WTC11 (cell line): Measurements from ENCODE around the gene CTXND2. TPM values are rescaled to one million over a fixed set of nuclear protein-coding genes. Genes with fewer than 3 reads are reported as not detected.

Experiments
- ATAC-seq: fragments of 200-7000 bp; cut with Tn5 transposase; 2 replicates; pipeline ENCODE4 v1.10.0; 2021; ENCODE audit warnings: mild to moderate bottlenecking, moderate library complexity
- CTCF ChIA-PET: fragments of 300-600 bp; sonication (Branson Sonifier 250); formaldehyde crosslinking; loops from one replicate; lab custom pipeline; 2021; ENCODE audit warnings: antibody characterized with exemption; lab: Charles Lee
- POLR2A ChIA-PET: fragments of 350-600 bp; sonication (Branson Sonifier 250); formaldehyde crosslinking; loops from one replicate; lab custom pipeline; 2021; ENCODE audit warnings: antibody characterized with exemption; lab: Charles Lee
- DNase-seq: peaks from one replicate; pipeline ENCODE4 v3.0.0; 2021; ENCODE audit warnings: low spot score
- H3K27ac Mint-ChIP-seq: 2 replicates; pipeline ENCODE4 v1.8.0; 2021; ENCODE audit warnings: mixed read lengths
- H3K27me3 Mint-ChIP-seq: 2 replicates; pipeline ENCODE4 v1.8.0; 2021; ENCODE audit warnings: low read depth, mild to moderate bottlenecking, moderate library complexity, mixed read lengths
- H3K36me3 Mint-ChIP-seq: 2 replicates; pipeline ENCODE4 v1.8.0; 2021; ENCODE audit warnings: mixed read lengths
- H3K4me1 Mint-ChIP-seq: 2 replicates; pipeline ENCODE4 v1.8.0; 2022; ENCODE audit warnings: mixed read lengths
- H3K4me3 Mint-ChIP-seq: 2 replicates; pipeline ENCODE4 v1.8.0; 2021; ENCODE audit warnings: mild to moderate bottlenecking, moderate library complexity, mixed read lengths
- H3K9me3 Mint-ChIP-seq: 2 replicates; pipeline ENCODE4 v1.8.0; 2021; ENCODE audit warnings: mixed read lengths
- AFF4 ChIP-seq: sonication (generic); formaldehyde crosslinking; IDR thresholded peaks from 2 replicates; pipeline ENCODE4 v1.8.1; 2023; ENCODE audit warnings: mild to moderate bottlenecking, missing genetic modification reagents, borderline replicate concordance
- ATF3 ChIP-seq: sonication (generic); formaldehyde crosslinking; conservative IDR thresholded peaks from 2 replicates; pipeline ENCODE4 v1.8.1; 2022; ENCODE audit warnings: mild to moderate bottlenecking, missing genetic modification reagents
- CBFB ChIP-seq: sonication (generic); formaldehyde crosslinking; IDR thresholded peaks from 2 replicates; pipeline ENCODE4 v1.8.1; 2022; ENCODE audit warnings: mild to moderate bottlenecking, low read depth, missing genetic modification reagents
- FOXJ3 ChIP-seq: sonication (generic); formaldehyde crosslinking; IDR thresholded peaks from 2 replicates; pipeline ENCODE4 v1.9.0; 2021; ENCODE audit warnings: missing genetic modification reagents, mild to moderate bottlenecking, borderline replicate concordance
- HMGA2 ChIP-seq: fragments of 250-450 bp; sonication (Bioruptor Pico); IDR thresholded peaks from 2 replicates; pipeline ENCODE4 v1.4.0; 2021; ENCODE audit warnings: mild to moderate bottlenecking, moderate library complexity
- JUN ChIP-seq: sonication (generic); formaldehyde crosslinking; IDR thresholded peaks from 2 replicates; pipeline ENCODE4 v1.8.0; 2023; ENCODE audit warnings: mild to moderate bottlenecking, missing genetic modification reagents
- NFE2L1 ChIP-seq: sonication (generic); formaldehyde crosslinking; IDR thresholded peaks from 2 replicates; pipeline ENCODE4 v1.8.1; 2023; ENCODE audit warnings: missing genetic modification reagents
- NR2C2 ChIP-seq: sonication (generic); formaldehyde crosslinking; IDR thresholded peaks from 2 replicates; pipeline ENCODE4 v1.8.0; 2022; ENCODE audit warnings: mild to moderate bottlenecking, missing genetic modification reagents
- OVOL2 ChIP-seq: fragments of 250-450 bp; sonication (Bioruptor Pico); IDR thresholded peaks from 2 replicates; pipeline ENCODE4 v1.9.0; 2021; ENCODE audit warnings: mild to moderate bottlenecking, borderline replicate concordance
- RORB ChIP-seq: fragments of 250-450 bp; sonication (Bioruptor Pico); IDR thresholded peaks from 2 replicates; pipeline ENCODE4 v1.9.0; 2021; ENCODE audit warnings: mild to moderate bottlenecking
- TCF7 ChIP-seq: sonication (generic); formaldehyde crosslinking; IDR thresholded peaks from 2 replicates; pipeline ENCODE4 v1.8.0; 2022; ENCODE audit warnings: mild to moderate bottlenecking, low read depth, missing genetic modification reagents, moderate library complexity
- TP53 ChIP-seq: sonication (generic); formaldehyde crosslinking; IDR thresholded peaks from 2 replicates; pipeline ENCODE4 v1.8.1; 2023; ENCODE audit warnings: mild to moderate bottlenecking, missing genetic modification reagents
- USF2 ChIP-seq: sonication (generic); formaldehyde crosslinking; IDR thresholded peaks from 2 replicates; pipeline ENCODE4 v1.8.1; 2023; ENCODE audit warnings: mild to moderate bottlenecking, missing genetic modification reagents, moderate library complexity
- ZNF317 ChIP-seq: sonication (generic); formaldehyde crosslinking; IDR thresholded peaks from 2 replicates; pipeline ENCODE4 v1.8.1; 2023; ENCODE audit warnings: low read depth, mild to moderate bottlenecking, moderate library complexity, missing genetic modification reagents, borderline replicate concordance
- ZNF396 ChIP-seq: fragments of 250-450 bp; sonication (Bioruptor Pico); IDR thresholded peaks from 2 replicates; pipeline ENCODE4 v1.8.0; 2021; ENCODE audit warnings: mild to moderate bottlenecking, moderate library complexity, borderline replicate concordance
- total RNA-seq: library from RNA; stranded (reverse); gene quantifications from 3 replicates; pipeline ENCODE4 v1.2.3, GENCODE V29; 2021
- TF ChIP-seq, protein P1 (sequence below): sonication (generic); formaldehyde crosslinking; IDR thresholded peaks from 2 replicates; pipeline ENCODE4 v1.8.1; 2023; ENCODE audit warnings: mild to moderate bottlenecking, moderate library complexity, missing genetic modification reagents
- TF ChIP-seq, protein P2 (sequence below): sonication (generic); formaldehyde crosslinking; IDR thresholded peaks from 2 replicates; pipeline ENCODE4 v1.8.1; 2023; ENCODE audit warnings: mild to moderate bottlenecking, missing genetic modification reagents
- TF ChIP-seq, protein P3 (sequence below): fragments of 250-450 bp; sonication (Bioruptor Pico); conservative IDR thresholded peaks from 2 replicates; pipeline ENCODE4 v1.9.0; 2021; ENCODE audit warnings: mild to moderate bottlenecking

Gene CTXND2
- total RNA-seq, 1 experiment from 2014 or later = not detected

DNA sequence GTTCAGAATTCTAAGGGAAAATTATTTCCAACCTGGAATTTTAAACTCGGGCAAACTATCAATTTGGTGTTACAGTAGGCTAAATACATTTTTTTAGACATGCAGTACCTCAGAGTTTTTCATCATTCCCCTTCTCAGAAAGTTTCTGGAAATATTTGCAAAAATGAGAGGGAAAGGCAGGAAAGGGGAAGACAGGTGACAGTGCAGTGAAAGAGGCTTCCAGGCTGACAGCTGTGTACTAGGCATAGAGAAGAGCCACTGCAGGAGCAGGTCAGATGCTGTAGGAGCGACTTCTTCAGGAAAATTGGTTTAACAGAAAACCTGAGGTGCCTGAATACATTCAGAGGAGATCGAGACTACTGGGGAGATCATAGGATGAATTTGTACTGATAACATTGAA, 67.8 kb downstream of the CTXND2 start:
- no peaks in the 10 kb centered on the region for H3K9me3 Mint-ChIP-seq
- no peak for DNase-seq
- ATAC-seq = no peak
- ChIA-PET POLR2A (no interaction called here), CTCF (no interaction called here)
- H3K36me3 Mint-ChIP-seq = peaks cover 70% of the 10 kb centered on the region
- no peaks in the 10 kb centered on the region for H3K4me1 Mint-ChIP-seq
- no peaks in the 10 kb centered on the region for H3K27me3 Mint-ChIP-seq
- TF ChIP-seq TCF7 (CRISPR knock-in tag) (no peak), JUN (CRISPR knock-in tag) (no peak), AFF4 (CRISPR knock-in tag) (no peak), NFE2L1 (CRISPR knock-in tag) (no peak), NR2C2 (CRISPR knock-in tag) (no peak), USF2 (CRISPR knock-in tag) (no peak), CBFB (no peak), ATF3 (no peak), HMGA2 (CRISPR knock-in tag) (no peak), OVOL2 (CRISPR knock-in tag) (no peak), RORB (CRISPR knock-in tag) (no peak), ZNF396 (CRISPR knock-in tag) (no peak), ZNF317 (CRISPR knock-in tag) (no peak), FOXJ3 (CRISPR knock-in tag) (no peak), TP53 (no peak)
- TF ChIP-seq, protein P1, sequence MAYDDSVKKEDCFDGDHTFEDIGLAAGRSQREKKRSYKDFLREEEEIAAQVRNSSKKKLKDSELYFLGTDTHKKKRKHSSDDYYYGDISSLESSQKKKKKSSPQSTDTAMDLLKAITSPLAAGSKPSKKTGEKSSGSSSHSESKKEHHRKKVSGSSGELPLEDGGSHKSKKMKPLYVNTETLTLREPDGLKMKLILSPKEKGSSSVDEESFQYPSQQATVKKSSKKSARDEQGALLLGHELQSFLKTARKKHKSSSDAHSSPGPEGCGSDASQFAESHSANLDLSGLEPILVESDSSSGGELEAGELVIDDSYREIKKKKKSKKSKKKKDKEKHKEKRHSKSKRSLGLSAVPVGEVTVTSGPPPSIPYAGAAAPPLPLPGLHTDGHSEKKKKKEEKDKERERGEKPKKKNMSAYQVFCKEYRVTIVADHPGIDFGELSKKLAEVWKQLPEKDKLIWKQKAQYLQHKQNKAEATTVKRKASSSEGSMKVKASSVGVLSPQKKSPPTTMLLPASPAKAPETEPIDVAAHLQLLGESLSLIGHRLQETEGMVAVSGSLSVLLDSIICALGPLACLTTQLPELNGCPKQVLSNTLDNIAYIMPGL (CRISPR knock-in tag) = no peak
- TF ChIP-seq, protein P2, sequence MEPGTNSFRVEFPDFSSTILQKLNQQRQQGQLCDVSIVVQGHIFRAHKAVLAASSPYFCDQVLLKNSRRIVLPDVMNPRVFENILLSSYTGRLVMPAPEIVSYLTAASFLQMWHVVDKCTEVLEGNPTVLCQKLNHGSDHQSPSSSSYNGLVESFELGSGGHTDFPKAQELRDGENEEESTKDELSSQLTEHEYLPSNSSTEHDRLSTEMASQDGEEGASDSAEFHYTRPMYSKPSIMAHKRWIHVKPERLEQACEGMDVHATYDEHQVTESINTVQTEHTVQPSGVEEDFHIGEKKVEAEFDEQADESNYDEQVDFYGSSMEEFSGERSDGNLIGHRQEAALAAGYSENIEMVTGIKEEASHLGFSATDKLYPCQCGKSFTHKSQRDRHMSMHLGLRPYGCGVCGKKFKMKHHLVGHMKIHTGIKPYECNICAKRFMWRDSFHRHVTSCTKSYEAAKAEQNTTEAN (CRISPR knock-in tag) = no peak
- TF ChIP-seq, protein P3, sequence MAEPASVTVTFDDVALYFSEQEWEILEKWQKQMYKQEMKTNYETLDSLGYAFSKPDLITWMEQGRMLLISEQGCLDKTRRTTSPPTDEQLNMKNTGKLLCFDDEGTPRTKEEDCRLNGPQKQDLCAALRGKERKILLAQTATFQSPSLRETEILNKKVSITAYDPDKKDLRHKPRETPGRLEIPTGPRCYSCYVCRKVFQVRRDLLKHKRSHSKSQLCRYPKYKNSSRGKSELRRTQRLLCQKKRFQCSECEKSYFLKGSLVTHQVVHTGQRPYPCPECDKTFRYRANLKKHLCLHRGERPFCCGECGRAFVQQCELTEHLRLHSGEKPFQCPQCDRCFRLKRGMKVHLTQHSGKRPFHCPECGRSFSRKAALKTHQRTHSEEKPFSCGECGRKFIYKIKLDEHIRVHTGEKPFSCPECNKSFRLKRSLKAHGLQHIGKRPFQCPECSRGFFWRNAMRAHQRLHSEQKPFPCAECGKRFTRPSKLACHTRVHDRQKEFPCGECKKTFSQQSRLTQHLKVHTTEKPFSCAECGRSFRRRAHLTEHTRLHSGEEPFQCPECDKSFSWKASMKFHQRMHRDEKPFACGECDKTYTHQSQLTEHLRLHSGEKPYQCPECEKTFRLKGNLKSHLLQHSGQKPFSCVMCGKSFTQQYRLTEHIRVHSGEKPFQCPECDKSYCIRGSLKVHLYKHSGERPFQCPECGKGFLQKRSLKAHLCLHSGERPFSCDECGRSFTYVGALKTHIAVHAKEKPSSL (CRISPR knock-in tag) = no peak
- TF ChIP-seq, all 79 proteins: peak for 0
- H3K4me3 Mint-ChIP-seq = no peak overlapping the region
- no peak overlapping the region for H3K27ac Mint-ChIP-seq
